GM12873 (cell line): ENCODE data around the gene MYBPC2.

Experiments used
- TF ChIP-seq, protein P1 (sequence below): IDR thresholded peaks from 2 replicates; pipeline ENCODE4 v1.5.1; 2012; ENCODE audit warnings: low read depth, mild to moderate bottlenecking, moderate library complexity, low read length, control low read depth; ENCODE audit not compliant: insufficient read depth; ENCODE audit errors: missing control alignments

Gene MYBPC2

GRCh38 chr19:50450369-50451222 is 17.9 kb downstream of the MYBPC2 start:
- TF ChIP-seq, protein P1, sequence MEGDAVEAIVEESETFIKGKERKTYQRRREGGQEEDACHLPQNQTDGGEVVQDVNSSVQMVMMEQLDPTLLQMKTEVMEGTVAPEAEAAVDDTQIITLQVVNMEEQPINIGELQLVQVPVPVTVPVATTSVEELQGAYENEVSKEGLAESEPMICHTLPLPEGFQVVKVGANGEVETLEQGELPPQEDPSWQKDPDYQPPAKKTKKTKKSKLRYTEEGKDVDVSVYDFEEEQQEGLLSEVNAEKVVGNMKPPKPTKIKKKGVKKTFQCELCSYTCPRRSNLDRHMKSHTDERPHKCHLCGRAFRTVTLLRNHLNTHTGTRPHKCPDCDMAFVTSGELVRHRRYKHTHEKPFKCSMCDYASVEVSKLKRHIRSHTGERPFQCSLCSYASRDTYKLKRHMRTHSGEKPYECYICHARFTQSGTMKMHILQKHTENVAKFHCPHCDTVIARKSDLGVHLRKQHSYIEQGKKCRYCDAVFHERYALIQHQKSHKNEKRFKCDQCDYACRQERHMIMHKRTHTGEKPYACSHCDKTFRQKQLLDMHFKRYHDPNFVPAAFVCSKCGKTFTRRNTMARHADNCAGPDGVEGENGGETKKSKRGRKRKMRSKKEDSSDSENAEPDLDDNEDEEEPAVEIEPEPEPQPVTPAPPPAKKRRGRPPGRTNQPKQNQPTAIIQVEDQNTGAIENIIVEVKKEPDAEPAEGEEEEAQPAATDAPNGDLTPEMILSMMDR, result no peak

- TF ChIP-seq, protein P1, result no peak
Observed at GRCh38 chr19:50451223-50451534, 18.5 kb downstream of the MYBPC2 start.

GRCh38 chr19:50453243-50453642 is 20.6 kb downstream of the MYBPC2 start:
- TF ChIP-seq, protein P1, result no peak

GRCh38 chr19:50455992-50456391 is 23.3 kb downstream of the MYBPC2 start:
- TF ChIP-seq, protein P1, result no peak

- TF ChIP-seq, protein P1, result no peak
Observed at GRCh38 chr19:50457300-50457699, 24.6 kb downstream of the MYBPC2 start.

- TF ChIP-seq, protein P1, result no peak
Observed at GRCh38 chr19:50458396-50459066, 25.8 kb downstream of the MYBPC2 start.

DNA sequence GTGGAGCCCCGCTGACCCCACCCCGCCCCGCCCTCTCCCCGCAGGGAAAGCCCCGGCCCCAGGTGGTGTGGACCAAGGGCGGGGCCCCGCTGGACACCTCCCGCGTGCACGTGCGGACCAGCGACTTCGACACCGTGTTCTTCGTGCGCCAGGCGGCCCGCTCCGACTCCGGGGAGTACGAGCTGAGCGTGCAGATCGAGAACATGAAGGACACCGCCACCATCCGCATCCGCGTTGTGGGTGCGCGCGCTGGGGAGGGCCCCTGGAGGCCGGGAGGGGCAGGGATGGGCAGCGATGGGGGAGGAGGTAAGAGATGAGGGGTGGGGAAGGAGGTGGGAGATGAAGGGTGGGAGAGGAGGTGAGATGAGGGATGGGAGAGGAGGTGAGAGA is 26.4 kb downstream of the MYBPC2 start:
- TF ChIP-seq, protein P1, result no peak
